Anterior cingulate cortex (tissue), 58 donors: ENCODE measurements around the gene PLEKHA4.
"Not testable (repeated sequence)": the region's sequence is repeated elsewhere in the genome, so short reads cannot be mapped to it uniquely, and the experiment has no call there.

ENCODE experiments used
- DNase-seq, 58 donors: peaks; one replicate each; lab custom pipeline; 2025; lab: John Stamatoyannopoulos, UW

Gene PLEKHA4

DNA sequence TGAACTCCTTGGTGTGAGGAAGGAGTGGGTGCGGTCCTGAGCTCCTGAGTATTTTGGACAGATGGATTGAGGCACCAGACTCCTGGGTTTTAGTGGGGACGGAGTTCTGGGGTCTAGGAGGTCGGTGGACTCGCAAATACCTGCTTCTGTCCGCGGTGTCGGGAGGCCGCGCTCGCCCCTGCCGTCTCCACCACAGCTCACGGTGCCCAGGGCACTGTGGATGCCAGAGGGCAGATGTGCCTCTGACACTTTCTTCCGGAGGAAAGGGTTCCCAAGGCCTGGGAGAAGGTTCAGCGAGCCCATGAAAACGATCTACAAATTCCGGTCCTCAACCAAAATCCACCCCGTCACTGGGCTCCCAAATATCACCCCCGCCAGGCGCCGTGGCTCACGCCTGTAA, 26.8 kb upstream of the PLEKHA4 start:
- DNase-seq, result no peak

DNA sequence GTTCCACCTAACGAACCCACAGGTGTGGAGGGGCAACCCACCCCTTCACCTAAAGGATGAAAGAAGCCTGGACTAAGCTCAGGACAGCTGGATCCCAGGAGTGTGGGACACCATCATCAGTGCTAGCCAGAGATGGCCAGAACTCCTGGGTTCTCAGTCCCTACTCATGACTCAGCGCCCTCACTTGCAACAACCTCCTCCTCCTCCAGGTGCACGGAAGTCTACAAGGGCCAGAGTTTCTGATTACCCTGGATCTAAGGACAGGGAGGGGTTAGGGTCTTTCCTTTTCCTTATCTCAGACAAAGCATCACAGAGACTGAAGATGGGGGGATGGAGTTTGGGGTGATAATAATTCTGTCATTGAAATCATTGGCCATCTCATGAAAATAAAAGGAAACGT, 22.1 kb upstream of the PLEKHA4 start:
- no peak for DNase-seq

DNA sequence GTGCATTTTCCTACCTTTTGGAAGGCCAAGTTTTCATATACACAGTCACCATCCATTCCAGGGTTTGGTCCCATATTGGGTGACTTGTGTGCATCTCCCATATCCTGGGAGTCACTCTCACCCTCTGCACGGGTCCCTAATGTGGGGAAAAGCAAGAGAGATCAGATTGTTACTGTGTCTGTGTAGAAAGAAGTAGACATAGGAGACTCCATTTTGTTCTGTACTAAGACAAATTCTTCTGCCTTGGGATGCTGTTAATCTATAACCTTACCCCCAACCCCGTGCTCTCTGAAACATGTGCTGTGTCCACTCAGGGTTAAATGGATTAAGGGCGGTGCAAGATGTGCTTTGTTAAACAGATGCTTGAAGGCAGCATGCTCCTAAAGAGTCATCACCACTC, 21.1 kb upstream of the PLEKHA4 start:
- not testable (repeated sequence) for DNase-seq

DNA sequence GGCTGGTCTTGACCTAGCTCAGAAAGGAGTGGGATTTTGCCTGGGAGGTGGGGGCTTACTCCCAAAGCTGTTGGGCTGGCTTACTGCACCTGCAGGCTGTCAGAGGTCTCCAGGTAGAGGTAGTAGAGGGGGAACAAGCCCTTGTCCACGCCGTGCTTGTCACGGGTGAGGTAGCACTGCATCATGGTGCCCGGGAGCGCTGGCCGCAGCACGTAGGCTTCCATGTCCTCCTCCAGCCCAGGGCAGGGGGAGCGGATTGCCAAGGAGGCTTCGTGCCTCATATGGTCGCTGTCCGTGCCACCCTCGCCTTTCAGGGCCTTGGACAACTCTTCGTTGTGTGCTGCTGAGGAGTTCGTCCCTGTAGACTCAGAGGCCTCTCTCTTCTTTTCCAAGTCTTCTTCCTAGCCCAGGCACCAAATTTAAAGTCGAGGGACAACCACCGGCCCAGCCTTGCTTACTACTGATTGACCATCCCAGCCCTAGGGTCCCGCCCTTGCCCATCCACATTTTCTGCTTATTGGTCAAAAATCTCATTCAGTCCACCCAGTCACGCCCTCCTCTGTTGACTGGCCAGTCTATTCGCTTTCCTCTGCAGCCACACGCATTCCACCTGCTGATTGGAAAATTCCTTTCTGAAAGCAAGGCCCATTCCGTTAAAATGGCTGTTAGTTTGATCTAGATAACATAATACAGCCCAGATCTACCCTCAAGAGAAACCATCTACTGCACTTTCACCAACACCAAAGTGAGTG, 19.6 kb upstream of the PLEKHA4 start:
- DNase-seq, result no peak

DNA sequence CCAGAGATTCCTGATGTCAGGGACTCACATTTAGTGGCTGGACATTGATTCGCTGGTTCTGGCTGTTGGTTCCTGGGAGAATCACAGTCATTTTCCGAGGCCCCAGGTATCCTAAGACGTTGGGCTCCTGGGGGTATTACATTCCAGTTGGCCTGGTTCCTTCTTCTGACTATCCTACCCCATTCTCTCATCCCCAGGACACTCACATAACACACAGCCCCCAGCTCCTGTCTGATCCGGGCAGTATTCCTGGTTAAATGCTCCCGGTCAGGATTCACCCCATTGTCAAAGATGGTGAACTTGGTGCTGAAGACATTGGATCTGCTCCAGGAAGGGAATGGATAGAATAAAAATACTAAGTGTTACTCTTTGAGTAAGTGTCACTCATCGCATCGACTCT, 15.3 kb upstream of the PLEKHA4 start:
- DNase-seq, result no peak

DNA sequence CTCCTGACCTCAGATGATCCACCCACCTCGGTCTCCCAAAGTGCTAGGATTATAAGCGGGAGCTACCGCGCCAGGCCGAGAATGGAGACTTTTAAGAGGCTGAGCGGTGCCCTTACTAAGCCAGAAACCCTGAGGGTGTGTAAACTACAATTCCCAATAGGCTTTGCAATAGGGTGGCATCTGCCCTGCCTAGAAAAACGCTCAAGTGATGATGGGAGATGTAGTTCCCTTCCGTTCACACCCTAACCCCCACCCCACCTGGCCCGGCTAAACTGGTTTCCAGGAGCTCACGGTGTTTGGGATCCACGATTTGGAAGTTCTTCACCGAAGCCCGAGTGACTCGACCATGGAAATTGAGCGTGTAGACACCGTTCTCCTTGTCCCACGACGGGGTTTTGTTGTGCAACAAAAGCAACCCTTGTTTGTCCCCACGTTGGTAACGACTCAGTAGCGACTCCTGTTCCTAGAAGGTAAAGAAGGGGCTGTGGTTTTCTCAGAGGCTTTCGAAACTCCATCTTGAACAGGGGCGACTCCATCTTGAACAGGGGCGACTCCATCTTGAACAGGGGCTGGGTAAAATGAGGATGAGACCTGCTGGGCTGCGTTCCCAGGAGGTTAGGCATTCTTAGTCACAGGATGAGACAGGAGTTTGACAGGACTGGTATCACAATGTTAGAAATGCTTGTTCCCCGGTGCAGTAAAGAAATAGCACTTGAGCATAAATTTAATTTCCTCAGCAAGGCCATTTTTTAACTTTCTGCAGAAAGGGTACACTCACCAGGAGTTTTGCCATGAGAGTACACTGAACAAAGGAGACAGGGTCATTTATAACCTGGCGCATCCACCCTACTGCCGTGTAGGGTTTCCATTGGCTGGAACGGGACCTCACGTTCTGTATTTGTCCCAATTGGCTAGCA, 13.6 kb upstream of the PLEKHA4 start:
- peak in 2 of 58 donors; percentile 9 to 11 for DNase-seq

DNA sequence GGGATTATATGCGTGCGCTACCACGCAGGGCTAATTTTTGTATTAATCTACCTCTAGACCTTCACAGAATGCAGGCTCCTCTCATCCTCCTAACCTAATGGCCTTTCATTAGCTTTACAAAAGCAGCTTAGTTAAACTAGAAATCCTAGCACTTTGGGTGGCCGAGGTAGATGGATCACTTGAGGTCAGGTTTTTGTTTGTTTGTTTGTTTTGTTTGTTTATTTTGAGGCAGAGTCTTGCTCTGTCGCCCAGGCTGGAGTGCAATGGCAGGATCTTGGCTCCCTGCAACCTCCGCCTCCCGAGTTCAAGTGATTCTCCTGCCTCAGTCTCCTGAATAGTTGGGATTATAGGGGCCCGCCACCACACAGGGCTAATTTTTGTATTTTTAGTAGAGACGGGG, 11.3 kb upstream of the PLEKHA4 start:
- DNase-seq, result not testable (repeated sequence)

DNA sequence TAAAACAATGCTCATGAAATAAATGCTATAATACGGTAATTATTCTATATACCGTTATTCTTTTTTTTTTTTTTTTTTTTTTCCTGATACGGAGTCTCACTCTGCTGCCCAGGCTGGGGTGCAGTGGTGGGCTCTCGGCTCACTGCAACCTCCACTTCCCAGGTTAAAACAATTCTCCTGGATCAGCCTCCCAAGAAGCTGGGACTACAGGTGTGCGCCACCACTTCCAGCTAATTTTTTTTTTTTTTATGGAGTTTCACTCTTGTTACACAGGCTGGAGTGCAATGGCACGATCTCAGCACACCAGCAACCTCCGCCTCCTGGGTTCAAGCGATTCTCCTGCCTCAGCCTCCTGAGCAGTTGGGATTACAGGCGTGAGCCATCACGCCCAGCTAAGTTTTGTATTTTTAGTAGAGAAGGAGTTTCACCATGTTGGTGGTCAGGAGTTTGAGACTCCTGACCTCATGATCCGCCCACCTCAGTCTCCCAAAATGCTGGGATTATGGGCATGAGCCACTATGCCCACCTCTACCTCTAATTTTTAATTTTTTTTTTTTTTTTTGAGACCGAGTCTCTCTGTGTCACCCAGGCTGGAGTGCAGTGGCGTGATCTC, 10.7 kb upstream of the PLEKHA4 start:
- no peak for DNase-seq

DNA sequence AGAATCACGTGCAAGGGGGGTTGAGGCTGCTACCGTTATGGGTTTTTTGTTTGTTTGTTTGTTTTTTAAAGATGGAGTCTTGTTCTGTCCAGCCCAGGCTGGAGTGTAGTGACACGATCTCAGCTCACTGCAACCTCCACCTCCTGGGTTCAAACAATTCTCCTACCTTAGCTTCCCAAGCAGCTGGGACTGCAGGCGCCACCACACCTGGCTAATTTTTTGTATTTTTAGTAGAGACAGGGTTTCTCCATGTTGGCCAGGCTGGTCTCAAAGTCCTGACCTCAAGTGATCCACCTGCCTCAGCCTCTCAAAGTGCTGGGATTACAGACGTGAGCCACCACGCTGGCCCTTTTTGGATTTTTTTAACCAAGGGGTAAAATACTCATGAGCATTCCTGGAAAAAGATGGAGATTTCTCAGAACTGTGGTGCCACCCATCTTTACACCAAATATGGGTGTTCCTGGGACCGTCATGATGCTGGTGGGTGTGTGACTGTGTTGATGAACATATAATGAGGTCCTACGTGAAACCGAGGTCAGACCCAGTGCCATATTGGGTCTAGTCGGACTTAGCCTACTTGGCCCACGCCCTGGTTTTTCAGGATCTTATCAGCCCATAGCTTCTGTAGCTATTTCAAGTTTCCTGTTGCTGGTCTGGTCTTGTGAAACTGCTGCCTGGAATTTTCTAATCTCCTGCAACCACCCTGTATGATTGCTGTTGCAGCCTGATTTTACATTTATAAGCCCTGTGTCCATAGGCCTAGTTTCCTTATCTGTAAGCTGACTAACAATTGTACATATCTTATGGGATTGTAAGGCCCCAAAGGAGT, 10.0 kb upstream of the PLEKHA4 start:
- no peak for DNase-seq

DNA sequence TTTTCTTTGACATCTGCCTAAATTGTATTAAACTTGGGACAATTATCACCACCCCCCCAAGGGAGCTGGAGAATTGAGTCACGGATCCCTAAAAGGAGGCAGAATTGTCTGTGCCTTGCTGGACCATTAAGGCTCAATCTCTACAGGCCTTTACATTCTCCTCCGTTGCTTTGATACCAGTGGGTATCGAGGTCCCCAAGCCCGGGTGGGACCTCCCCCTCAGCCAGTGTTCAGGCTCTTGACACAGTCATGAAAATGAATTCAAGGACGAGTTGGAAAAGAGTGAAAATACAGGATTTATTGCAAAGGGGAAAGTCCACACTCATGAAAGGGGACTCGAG, 9.4 kb upstream of the PLEKHA4 start:
- no peak for DNase-seq

DNA sequence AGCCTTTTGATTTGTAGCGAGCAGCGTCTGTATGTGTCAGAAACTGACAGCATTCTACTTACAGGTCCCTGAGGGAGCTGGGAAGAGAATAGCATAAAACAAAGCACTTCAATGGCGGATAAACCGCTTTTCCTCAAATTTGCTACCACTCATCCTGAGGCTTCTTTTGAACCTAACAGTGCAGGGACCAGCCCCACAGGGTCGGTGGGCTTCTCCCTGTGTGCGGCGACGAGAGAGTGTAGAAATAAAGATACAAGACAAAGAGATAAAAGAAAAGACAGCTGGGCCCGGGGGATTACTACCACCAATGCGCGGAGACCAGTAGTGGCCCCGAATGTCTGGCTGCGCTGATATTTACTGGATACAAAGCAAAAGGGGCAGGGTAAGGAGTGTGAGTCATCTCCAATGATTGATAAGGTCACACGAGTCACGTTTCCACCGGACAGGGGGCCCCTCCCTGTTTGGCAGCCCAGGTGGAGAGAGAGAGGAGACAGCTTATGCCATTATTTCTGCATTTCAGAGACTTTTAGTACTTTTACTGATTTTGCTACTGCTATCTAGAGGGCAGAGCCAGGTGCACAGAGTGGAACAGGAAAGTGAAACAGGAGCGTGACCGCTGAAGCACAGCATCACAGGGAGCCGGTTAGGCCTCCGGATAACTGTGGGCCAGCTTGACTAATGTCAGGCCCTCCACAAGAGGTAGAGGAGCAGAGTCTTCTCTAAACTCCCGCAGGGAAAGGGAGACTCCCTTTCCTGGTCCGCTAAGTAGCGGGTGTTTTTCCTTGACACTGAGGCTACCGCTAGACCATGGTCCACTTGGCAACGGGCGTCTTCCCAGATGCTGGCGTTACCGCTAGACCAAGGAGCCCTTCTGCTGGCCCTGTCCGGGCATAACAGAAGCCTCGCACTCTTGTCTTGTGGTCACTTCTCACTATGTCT, 7.9 kb upstream of the PLEKHA4 start:
- DNase-seq, result peak in 1 of 58 donors; percentile 18

DNA sequence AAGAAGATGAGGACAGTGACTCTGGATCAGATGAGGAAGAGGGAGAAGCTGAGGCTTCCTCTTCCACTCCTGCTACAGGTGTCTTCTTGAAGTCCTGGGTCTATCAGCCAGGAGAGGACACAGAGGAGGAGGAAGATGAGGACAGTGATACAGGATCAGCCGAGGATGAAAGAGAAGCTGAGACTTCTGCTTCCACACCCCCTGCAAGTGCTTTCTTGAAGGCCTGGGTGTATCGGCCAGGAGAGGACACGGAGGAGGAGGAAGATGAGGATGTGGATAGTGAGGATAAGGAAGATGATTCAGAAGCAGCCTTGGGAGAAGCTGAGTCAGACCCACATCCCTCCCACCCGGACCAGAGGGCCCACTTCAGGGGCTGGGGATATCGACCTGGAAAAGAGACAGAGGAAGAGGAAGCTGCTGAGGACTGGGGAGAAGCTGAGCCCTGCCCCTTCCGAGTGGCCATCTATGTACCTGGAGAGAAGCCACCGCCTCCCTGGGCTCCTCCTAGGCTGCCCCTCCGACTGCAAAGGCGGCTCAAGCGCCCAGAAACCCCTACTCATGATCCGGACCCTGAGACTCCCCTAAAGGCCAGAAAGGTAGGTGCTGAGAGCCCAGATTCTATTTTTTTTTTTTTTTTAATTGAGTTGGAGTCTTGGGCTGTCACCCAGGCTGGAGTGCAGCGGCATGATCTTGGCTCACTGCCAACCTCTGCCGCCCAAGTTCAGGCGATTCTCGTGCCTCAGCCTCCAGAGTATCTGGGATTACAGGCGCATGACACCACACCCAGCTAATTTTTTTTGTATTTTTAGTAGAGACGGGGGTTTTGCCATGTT, 6.1 kb upstream of the PLEKHA4 start:
- DNase-seq, result peak in 8 of 58 donors; percentile 8 to 74 (median 23)

DNA sequence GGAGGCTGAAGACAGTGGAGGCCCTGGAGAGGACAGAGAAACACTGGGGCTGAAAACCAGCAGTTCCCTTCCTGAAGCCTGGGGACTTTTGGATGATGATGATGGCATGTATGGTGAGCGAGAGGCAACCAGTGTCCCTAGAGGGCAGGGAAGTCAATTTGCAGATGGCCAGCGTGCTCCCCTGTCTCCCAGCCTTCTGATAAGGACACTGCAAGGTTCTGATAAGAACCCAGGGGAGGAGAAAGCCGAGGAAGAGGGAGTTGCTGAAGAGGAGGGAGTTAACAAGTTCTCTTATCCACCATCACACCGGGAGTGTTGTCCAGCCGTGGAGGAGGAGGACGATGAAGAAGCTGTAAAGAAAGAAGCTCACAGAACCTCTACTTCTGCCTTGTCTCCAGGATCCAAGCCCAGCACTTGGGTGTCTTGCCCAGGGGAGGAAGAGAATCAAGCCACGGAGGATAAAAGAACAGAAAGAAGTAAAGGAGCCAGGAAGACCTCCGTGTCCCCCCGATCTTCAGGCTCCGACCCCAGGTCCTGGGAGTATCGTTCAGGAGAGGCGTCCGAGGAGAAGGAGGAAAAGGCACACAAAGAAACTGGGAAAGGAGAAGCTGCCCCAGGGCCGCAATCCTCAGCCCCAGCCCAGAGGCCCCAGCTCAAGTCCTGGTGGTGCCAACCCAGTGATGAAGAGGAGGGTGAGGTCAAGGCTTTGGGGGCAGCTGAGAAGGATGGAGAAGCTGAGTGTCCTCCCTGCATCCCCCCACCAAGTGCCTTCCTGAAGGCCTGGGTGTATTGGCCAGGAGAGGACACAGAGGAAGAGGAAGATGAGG, 5.3 kb upstream of the PLEKHA4 start:
- peak in 1 of 58 donors; percentile 27 for DNase-seq

DNA sequence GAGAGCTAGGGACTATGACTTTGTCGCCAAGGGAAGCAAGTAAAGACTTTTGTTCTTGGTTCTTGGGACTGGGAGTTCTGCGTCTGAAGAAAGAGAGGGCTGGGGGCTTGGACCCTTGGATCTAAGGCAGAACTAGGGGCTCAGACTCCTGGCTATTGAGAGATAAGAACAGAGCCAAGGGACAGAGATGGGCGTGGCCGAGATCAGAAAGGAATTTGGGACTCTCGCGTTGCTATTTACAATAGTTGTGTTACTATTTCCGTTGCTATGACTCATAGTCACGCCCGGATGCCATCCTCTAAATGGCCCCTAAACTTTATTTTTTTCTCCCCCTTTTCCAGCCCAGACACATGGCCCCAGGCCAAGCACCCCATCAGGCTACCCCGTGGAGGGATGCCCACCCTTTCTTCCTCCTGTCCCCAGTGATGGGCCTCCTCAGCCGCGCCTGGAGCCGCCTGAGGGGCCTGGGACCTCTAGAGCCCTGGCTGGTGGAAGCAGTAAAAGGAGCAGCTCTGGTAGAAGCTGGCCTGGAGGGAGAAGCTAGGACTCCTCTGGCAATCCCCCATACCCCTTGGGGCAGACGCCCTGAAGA, 4.6 kb upstream of the PLEKHA4 start:
- peak in 38 of 58 donors; percentile 8 to 77 (median 36) for DNase-seq

DNA sequence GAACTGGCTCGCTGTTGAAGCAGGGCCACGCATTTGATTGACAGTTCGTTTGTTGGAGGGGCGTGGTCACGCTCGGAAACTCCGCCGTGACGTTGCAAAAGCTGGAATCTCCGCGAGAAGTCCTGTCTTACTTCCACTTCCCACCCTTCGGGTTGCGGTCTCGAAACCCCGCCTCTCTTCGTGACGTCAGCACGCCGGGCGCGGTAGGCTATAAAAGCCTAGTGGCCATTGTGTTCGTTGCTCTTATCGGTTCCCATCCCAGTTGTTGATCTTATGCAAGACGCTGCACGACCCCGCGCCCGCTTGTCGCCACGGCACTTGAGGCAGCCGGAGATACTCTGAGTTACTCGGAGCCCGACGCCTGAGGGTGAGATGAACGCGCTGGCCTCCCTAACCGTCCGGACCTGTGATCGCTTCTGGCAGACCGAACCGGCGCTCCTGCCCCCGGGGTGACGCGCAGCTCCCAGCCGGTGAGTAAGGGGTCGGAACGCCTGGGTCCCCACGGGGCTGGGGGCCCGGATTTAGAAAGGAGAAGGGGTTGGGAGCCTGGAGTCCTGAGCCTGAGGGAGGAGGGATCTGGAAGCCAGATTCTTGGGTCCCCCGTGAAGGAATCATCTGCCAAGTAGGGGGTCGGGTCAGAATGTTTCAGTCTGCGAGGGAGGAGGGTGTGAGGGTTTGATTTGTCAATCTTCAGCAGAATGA, 3.9 kb upstream of the PLEKHA4 start, which contains the start of gene PPP1R15A:
PPP1R15A (plus strand) TSS at position 240 of the 702 bp plus-strand sequence. CDS start 813 bp downstream, outside the sequence.
- peak; percentile 71 to 99 (median 96) for DNase-seq
